Right hindlimb (tissue), 1 donor: ENCODE results near the gene PNMA8A.
"Not testable (repeated sequence)": the region's sequence is repeated elsewhere in the genome, so short reads cannot be mapped to it uniquely, and the experiment has no call there.

Experiments used
- DNase-seq: peaks from one replicate; pipeline ENCODE4 v3.0.0-alpha.2; 2018

The PNMA8A gene

GRCh38 chr19:46471116-46471733 lies at the start of gene PNMA8A:
Gene PNMA8A, minus strand, starts transcription at chr19:46471563. Its CDS starts 528 bp downstream, at chr19:46471035.
- peak; percentile 94 for DNase-seq

- DNase-seq, result no peak
These were observed 49.3 kb upstream of the PNMA8A start for GRCh38 chr19:46520616-46521015.

GRCh38 chr19:46517471-46517870 lies 46.1 kb upstream of the PNMA8A start:
- DNase-seq, result no peak

DNA sequence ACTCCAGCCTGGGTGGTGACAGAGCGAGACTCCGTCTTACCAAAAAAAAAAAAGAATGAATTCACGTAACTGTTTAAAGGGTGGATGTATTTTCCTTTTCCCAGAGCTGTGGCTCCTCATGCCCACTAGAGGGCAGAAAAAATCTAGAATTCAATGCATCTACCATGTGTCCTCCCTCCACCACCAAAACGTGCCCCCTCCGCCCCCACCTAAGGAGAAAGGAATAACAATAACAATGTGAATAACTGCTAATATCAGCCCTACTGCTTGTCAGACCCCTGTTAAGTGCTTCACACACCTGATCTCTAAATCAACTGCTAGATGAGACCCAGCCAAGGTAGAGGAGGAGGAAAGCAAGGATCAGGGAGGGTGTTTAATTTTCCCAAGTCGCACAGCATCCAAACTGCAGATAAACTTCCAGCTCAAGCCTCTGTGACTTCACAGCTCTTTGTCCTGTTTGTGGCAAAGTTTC lies 44.6 kb upstream of the PNMA8A start:
- DNase-seq, result no peak

- DNase-seq, result no peak
These were observed 43.9 kb upstream of the PNMA8A start for GRCh38 chr19:46515290-46515609.

GRCh38 chr19:46514589-46515289 lies 43.4 kb upstream of the PNMA8A start:
- DNase-seq, result no peak

GRCh38 chr19:46513461-46514236 lies 42.3 kb upstream of the PNMA8A start:
- DNase-seq, result peak; percentile 84

- DNase-seq, result no peak
These were observed 39.9 kb upstream of the PNMA8A start for GRCh38 chr19:46511237-46511636.

GRCh38 chr19:46508206-46508605 lies 36.8 kb upstream of the PNMA8A start:
- DNase-seq, result no peak

DNA sequence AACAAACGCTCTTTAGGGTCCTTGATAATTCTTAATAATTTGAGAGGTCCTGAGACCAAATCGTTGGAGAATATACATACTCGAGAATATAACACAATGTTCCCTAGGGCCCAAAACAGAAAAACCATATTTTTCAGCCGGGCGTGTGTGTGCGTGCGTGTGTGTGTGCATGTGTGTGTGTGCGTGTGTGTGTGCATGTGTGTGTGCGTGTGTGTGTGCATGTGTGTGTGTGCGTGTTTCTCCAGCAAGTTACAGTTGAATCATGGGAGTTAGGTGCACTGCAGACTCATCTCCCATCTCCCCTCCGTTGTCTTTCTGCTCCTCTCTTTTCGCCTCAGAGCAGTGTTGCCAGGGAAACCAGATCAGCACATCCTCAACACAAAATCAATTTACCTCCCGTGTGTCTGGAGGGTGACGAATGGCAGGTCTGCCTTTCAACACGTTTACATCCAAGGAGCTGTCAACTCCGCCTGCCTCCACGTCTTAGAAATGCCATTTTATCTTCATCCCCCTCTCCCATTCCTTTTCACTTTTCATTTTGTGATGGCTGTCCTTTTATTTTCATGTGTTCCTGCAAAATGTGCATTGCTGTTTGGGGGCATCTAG lies 32.6 kb upstream of the PNMA8A start:
- no peak for DNase-seq

DNA sequence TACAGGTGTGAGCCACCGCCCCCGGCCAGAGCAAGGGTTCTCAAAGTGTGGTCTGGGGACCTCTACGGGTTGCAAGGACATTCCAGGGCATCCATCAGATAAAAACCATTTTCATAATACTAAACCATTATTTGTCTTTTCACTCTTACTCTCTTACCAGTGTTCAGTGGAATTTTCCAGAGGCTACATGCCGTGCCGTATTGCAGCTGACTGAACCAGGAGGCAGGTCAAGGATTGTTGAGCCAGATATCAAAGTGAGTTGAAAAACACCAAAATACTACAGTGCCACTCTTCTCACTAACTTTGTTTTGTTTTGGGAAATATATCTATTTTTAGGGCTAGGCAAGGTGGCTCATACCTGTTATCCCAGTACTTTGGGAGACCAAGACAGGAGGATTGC lies 31.5 kb upstream of the PNMA8A start:
- no peak for DNase-seq

GRCh38 chr19:46499692-46500091 lies 28.3 kb upstream of the PNMA8A start:
- no peak for DNase-seq

DNA sequence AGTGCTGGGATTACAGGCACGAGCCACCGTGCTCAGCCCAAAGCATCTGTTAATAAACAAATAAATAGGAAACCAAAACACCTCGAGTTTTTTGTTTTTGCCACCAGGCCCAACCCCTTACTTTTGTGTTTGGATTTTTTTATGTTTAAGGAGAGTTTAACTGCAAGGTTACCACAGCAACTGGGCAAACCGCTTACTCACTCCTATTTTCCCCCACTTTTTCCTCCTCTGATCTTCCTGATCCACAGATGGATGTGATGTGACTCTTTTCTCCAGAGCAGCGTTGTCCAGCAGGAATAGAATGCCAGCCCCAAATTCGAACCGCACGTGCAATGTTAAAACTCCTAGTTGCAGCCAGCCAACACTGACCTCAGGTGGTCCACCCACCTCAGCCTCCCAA lies 26.4 kb upstream of the PNMA8A start:
- no peak for DNase-seq

DNA sequence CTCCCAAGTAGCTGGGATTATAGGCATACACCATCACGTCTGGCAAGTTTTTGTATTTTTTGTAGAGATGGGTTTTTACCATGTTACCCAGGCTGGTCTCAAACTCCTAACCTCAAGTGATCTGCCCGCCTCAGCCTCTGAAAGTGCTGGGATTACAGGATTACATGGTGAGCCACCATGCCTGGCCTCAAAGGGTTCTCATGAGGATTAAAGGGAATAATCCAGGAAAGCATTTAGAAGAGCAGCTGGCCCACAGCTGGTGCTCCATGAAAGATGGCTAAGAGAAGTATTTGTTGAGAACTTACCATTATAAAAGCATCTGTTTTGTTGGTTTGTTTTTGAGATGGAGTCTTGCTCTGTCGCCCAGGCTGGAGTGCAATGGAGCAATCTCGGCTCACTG lies 25.5 kb upstream of the PNMA8A start:
- DNase-seq, result not testable (repeated sequence)

DNA sequence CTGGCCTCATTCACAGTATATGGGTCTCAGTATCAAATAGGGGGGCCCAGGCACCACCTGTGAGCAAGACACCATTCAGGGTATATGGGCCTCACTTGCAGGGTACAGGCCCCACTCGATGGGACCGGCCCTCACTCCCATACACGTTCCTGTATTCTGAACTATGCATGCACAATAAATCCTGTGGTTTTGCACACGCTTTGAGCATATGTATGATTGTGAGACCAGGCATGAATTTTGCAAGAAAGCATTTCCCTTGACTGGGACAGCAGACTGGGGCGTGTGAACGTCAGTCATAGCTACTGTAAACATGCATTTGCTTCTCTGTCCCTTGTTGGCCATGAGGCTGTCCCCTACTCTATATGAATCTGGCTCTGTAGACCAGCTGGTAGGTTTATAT lies 24.9 kb upstream of the PNMA8A start:
- no peak for DNase-seq

- peak; percentile 91 for DNase-seq
These were observed 24.4 kb upstream of the PNMA8A start, which contains the start of gene PNMA8B for GRCh38 chr19:46495786-46496099. Gene PNMA8B, minus strand, starts transcription at chr19:46495867. Its CDS starts 402 bp downstream, at chr19:46495465.

- DNase-seq, result no peak
These were observed 23.8 kb upstream of the PNMA8A start for GRCh38 chr19:46494941-46495785.

DNA sequence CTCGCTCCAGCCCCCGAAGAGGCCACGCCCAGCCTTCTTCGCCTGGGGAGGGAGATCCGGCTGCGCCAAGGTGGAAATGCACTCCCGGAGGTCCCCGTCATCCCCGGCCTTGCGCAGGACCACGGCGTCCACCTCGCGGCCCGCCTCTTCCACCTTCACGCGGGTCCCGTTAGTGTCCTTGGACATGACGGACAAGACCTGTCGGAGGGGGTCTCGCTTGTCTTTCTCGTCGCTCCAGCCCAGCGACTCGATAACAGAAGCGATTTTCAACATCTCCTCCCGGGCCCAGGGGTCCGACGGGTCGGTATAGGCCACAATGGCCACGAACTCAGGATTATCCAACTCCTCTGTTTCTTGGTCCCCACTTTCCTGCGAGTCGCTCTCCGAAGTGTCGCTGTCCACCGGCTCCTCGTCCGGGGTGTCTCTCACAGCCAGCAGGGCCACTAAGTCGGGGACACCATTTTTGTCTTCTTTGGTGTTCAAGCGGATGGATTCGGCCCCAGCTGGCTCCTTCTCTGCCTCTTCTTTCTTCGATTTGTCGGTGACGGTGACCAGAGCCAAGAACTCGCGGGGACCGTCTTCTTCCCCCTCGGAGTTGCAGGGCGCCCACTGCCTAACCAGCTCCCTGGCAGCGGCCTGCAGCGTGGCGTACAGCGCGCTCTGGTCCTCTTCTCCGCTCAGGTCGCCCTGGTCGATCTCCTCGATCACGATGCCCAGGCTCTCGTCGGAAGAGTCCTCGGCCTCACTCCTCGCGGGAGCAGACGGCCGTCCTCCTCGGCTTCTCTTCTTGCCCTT lies 23.0 kb upstream of the PNMA8A start:
- DNase-seq, result no peak

GRCh38 chr19:46493236-46494145 lies 22.1 kb upstream of the PNMA8A start:
- DNase-seq, result peak; percentile 55

DNA sequence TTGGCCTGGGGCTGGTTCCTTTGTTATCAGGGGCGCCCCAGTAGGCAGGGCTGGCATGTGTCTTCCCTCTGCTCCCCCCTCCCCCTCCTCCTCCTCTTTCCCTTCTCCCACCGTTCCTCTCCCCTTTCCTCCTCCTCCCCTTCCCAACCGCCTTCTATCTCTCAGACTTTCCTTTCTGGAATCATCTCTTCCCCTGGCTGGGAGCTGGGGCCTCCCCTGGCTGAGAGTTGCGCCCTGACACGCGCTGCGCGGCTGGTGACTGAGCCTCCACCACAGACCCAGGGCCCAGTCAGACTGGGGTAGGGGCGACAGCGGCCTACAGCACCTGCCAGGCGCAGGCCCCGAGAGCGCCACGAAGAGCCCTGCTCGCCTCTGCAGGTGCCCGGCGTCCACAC lies 21.5 kb upstream of the PNMA8A start:
- DNase-seq, result no peak
